Liver (tissue), 3 donors: ENCODE measurements around the gene DCAF15.

Experiments
- ATF3 ChIP-seq: IDR thresholded peaks from 2 replicates; pipeline ENCODE4 v1.6.1; 2016; ENCODE audit warnings: antibody characterized with exemption
- CTCF ChIP-seq: fragments of 150-350 bp; IDR thresholded peaks from 2 replicates; pipeline ENCODE4 v1.5.1; 2017; ENCODE audit warnings: improper control_type of control experiment, low read depth, low read length; ENCODE audit not compliant: missing input control
- EGR1 ChIP-seq, 2 donors: IDR thresholded peaks; 2 replicates each; pipeline ENCODE4 v1.6.1; 2016 to 2018; ENCODE audit warnings: antibody characterized with exemption in 2 of 2, low read depth in 2 of 2
- RAD21 ChIP-seq, 2 donors: IDR thresholded peaks; 2 replicates each; pipeline ENCODE4 v1.6.1; 2016; ENCODE audit warnings: antibody characterized with exemption in 2 of 2, mild to moderate bottlenecking in 2 of 2
- REST ChIP-seq: IDR thresholded peaks from 2 replicates; pipeline ENCODE4 v1.6.1; 2016; ENCODE audit warnings: antibody characterized with exemption, mild to moderate bottlenecking
- TAF1 ChIP-seq: conservative IDR thresholded peaks from 2 replicates; pipeline ENCODE4 v1.6.1; 2016; ENCODE audit warnings: antibody characterized with exemption, mild to moderate bottlenecking
- YY1 ChIP-seq: IDR thresholded peaks from 2 replicates; pipeline ENCODE4 v1.6.1; 2016; ENCODE audit warnings: antibody characterized with exemption, mild to moderate bottlenecking
- donor health status: healthy.
- donor health status: healthy.

GRCh38 chr19:13985771-13986347, 33.5 kb downstream of the DCAF15 start:
- TF ChIP-seq YY1 (no peak), RAD21 (IDR thresholded peaks at IDR 0.05) (no peak), CTCF (no peak), ATF3 (no peak), EGR1 (IDR thresholded peaks at IDR 0.05; ENCODE audit: low read depth in 2 of 2) (no peak), REST (no peak), TAF1 (no peak)
